OCI-LY7 (cell line): ENCODE measurements around the gene AAMDC. TPM values are rescaled to one million over a fixed set of nuclear protein-coding genes. Genes with fewer than 3 reads are reported as not detected.
A peak's percentile ranks its signal among the peaks of the same experiment; 100 is the strongest.

Source experiments
- Bru-seq: library from RNA; stranded (reverse); fragments of 400-500 nt; gene quantifications from one replicate; lab custom pipeline; 2021; lab: Mats Ljungman, UMichigan
- BruChase-seq, 2 experiments: library from RNA; stranded (reverse); fragments of 400-500 nt; gene quantifications; one replicate each; lab custom pipeline; 2021; lab: Mats Ljungman, UMichigan
- BruUV-seq: library from RNA; stranded (reverse); fragments of 400-500 nt; replicated peaks from 2 replicates; lab custom pipeline; 2021; lab: Mats Ljungman, UMichigan
- CTCF ChIA-PET: fragments of 300-600 bp; sonication (Branson Sonifier 250); formaldehyde crosslinking; loops from one replicate; lab custom pipeline; 2022; ENCODE audit warnings: antibody characterized with exemption; ENCODE audit not compliant: unreplicated experiment; lab: Charles Lee
- POLR2A ChIA-PET: fragments of 300-600 bp; sonication (Branson Sonifier 250); formaldehyde crosslinking; loops from one replicate; lab custom pipeline; 2022; ENCODE audit warnings: antibody characterized with exemption; lab: Charles Lee
- DNase-seq: peaks from one replicate; pipeline ENCODE4 v3.0.0-alpha.2; 2015; ENCODE audit warnings: low spot score
- H2AFZ ChIP-seq: fragments of 200-600 bp; sonication (generic), shearing (Covaris generic); 2 replicates; pipeline ENCODE4 v1.6.1; 2014; ENCODE audit warnings: mild to moderate bottlenecking, antibody characterized with exemption, low read length, moderate library complexity
- H3K27ac ChIP-seq: fragments of 200-600 bp; sonication (generic); 2 replicates; pipeline ENCODE4 v1.5.1; 2014; ENCODE audit warnings: mixed run types, low read depth, mild to moderate bottlenecking, moderate library complexity, low read length, inconsistent platforms; ENCODE audit not compliant: poor library complexity, severe bottlenecking
- H3K36me3 ChIP-seq: fragments of 200-600 bp; sonication (generic); 2 replicates; pipeline ENCODE4 v1.6.1; 2014; ENCODE audit warnings: mild to moderate bottlenecking, antibody characterized with exemption, low read length, moderate library complexity, mixed read lengths; ENCODE audit not compliant: insufficient read depth
- H3K4me1 ChIP-seq: fragments of 200-600 bp; sonication (generic); 2 replicates; pipeline ENCODE4 v1.5.1; 2014; ENCODE audit warnings: mild to moderate bottlenecking, low read length; ENCODE audit not compliant: insufficient read depth, poor library complexity, severe bottlenecking
- H3K4me2 ChIP-seq: fragments of 200-600 bp; sonication (generic); 2 replicates; pipeline ENCODE4 v1.6.1; 2014; ENCODE audit warnings: mild to moderate bottlenecking, low read length
- H3K4me3 ChIP-seq: fragments of 200-600 bp; sonication (generic); 2 replicates; pipeline ENCODE4 v1.5.1; 2014; ENCODE audit warnings: mild to moderate bottlenecking, low read depth, low read length; ENCODE audit not compliant: poor library complexity, severe bottlenecking
- H3K79me2 ChIP-seq: fragments of 200-600 bp; sonication (generic); 2 replicates; pipeline ENCODE4 v1.6.1; 2016; ENCODE audit warnings: low read depth, mild to moderate bottlenecking, low read length, moderate library complexity, mixed read lengths; ENCODE audit not compliant: insufficient read depth
- H3K9me2 ChIP-seq: fragments of 200-600 bp; sonication (generic); 2 replicates; pipeline ENCODE4 v1.6.1; 2016; ENCODE audit warnings: mild to moderate bottlenecking, low read length, mixed read lengths; ENCODE audit not compliant: insufficient read depth
- H3K9me3 ChIP-seq: fragments of 200-600 bp; sonication (generic); 2 replicates; pipeline ENCODE4 v1.6.1; 2014; ENCODE audit warnings: mild to moderate bottlenecking, mixed run types, low read length, mixed read lengths
- H4K20me1 ChIP-seq: fragments of 200-600 bp; sonication (generic); 2 replicates; pipeline ENCODE4 v1.6.1; 2014; ENCODE audit warnings: mild to moderate bottlenecking, antibody characterized with exemption, low read length, moderate library complexity, mixed read lengths; ENCODE audit not compliant: insufficient read depth
- EZH2phosphoT487 ChIP-seq: fragments of 200-600 bp; sonication (generic); IDR thresholded peaks from 2 replicates; pipeline ENCODE4 v1.6.1; 2018; ENCODE audit warnings: low read depth, borderline replicate concordance, mild to moderate bottlenecking, mixed run types, antibody characterized with exemption, low read length, moderate library complexity, mixed read lengths
- intact Hi-C: fragments of 100-400 bp; cut with micrococcal nuclease; formaldehyde crosslinking; loops from one replicate; pipeline ENCODE4 v1.10.0; 2022; ENCODE audit not compliant: unreplicated experiment
- long read RNA-seq: library from polyadenylated mRNA; stranded (forward); transcript quantifications from one replicate; pipeline ENCODE4 v2.0.0, GENCODE V29; 2022
- total RNA-seq, 2 experiments: library from RNA; depleted of rRNA in 1 of 2; stranded (reverse); fragments of >200 nt in 1 of 2; shearing (Covaris generic) in 1 of 2; gene quantifications; 2 replicates each; pipeline ENCODE4 v1.2.3, GENCODE V29; 2014 to 2022
- TF ChIP-seq, protein P1 (sequence below): fragments of 200-600 bp; sonication (generic); conservative IDR thresholded peaks from 2 replicates; pipeline ENCODE4 v1.5.1; 2014; ENCODE audit warnings: mild to moderate bottlenecking, antibody characterized with exemption, low read length, moderate library complexity, mixed read lengths

The AAMDC gene
- total RNA-seq (2014; rRNA removed; shearing (Covaris generic)) (11.0 and 16.2 TPM in 2 replicates), total RNA-seq (2022) (13.3 and 17.1 TPM in 2 replicates), Bru-seq, nascent RNA (percentile 43 among the genes with signal in this experiment), BruChase-seq, experiment 1, labeled RNA remaining after a 6-hour chase (percentile 45 among the genes with signal in this experiment), BruChase-seq, experiment 2, labeled RNA remaining after a 2-hour chase (percentile 44 among the genes with signal in this experiment)
- long read RNA-seq, transcript AAMDC-206 (5 exons, 579 nt), result minor isoform, 7 of 32 reads
- long read RNA-seq, transcript AAMDC-202 (4 exons, 531 nt), result major isoform, 12 of 32 reads
- long read RNA-seq, partial matches to known transcripts, result 0 of 32 reads
- long read RNA-seq, other reads (novel, unspliced or antisense), result 13 of 32 reads

DNA sequence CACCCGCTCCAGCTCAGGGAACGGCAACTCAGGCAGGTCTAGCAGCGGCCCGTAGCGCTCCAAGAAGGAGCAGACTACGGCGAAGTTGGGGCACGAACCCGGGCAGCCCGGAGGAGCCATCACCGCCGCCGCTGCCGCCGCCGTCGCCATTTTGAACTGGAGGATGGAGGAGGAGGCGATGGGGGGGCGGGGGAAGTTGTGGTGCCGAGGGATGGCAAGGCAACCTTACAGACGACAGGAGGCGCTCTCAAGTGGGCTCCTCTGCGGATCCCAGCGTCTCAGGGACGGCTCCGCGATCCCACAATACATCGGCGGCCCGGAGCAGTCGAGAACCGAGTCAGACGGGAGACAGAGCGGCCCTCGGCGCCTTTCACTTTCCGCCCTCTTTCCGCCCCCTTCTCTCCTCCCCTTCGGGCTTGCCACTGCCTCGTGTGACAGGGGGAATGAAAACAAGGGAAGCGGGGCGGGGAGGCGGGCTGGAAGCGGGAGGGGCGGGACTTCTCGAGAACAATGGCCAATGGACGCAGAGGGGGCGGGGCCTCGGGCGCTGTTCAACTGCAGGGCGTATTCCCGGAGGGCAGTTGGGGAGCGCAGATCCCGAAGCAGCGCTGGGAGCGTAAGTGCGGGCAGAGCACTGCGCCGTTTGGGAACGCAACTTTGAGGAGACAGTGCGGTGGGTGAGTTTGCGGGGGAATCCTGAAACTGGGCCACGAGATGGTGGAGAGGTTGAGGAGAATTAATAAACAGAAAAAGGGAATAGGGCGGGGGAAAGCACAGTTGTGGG, at the start of gene AAMDC, which contains the start of gene RSF1:
Gene AAMDC (plus strand): TSS at position 580 of the 784 bp plus-strand sequence. CDS start 21,353 bp downstream, outside the sequence.
Gene RSF1 (minus strand): TSS at position 158 of the 784 bp plus-strand sequence. CDS start 8 bp downstream, at position 150.
- H3K4me3 ChIP-seq, result peak within 1 kb of the TSS; percentile 97
- peaks cover 6% of the 10 kb centered on the region; the same call in 1 of the 2 replicates for H3K9me3 ChIP-seq
- DNase-seq, result peak; percentile 96
- H3K27ac ChIP-seq, result peak within 1 kb of the TSS; percentile 85
- H3K4me1 ChIP-seq, result peaks cover 13% of the 10 kb centered on the region
- intact Hi-C loops, result loop anchor here (1.0 to 2.0 kb wide), 3 partner anchors 44 to 184 kb away; partner anchors contain the start of genes CLNS1A and INTS4
- POLR2A ChIA-PET, result interaction anchor here (0.9 to 2.3 kb wide), 2 partner anchors 174 to 179 kb away, joined by 3 to 11 read pairs; partner anchors contain the start of gene INTS4
- H3K4me2 ChIP-seq, result peak within 1 kb of the TSS; percentile 88
- peaks cover 16% of the 10 kb centered on the region; the same call in 1 of the 2 replicates for H4K20me1 ChIP-seq
- H2AFZ ChIP-seq, result peak within 1 kb of the TSS; percentile 87
- H3K9me2 ChIP-seq, result no peaks in the 10 kb centered on the region
- peaks cover 46% of the 10 kb centered on the region for H3K79me2 ChIP-seq
- peaks cover 26% of the 10 kb centered on the region for H3K36me3 ChIP-seq
- TF ChIP-seq, protein P1, sequence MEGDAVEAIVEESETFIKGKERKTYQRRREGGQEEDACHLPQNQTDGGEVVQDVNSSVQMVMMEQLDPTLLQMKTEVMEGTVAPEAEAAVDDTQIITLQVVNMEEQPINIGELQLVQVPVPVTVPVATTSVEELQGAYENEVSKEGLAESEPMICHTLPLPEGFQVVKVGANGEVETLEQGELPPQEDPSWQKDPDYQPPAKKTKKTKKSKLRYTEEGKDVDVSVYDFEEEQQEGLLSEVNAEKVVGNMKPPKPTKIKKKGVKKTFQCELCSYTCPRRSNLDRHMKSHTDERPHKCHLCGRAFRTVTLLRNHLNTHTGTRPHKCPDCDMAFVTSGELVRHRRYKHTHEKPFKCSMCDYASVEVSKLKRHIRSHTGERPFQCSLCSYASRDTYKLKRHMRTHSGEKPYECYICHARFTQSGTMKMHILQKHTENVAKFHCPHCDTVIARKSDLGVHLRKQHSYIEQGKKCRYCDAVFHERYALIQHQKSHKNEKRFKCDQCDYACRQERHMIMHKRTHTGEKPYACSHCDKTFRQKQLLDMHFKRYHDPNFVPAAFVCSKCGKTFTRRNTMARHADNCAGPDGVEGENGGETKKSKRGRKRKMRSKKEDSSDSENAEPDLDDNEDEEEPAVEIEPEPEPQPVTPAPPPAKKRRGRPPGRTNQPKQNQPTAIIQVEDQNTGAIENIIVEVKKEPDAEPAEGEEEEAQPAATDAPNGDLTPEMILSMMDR, result peak; percentile 73
- TF ChIP-seq EZH2phosphoT487, result no peak
- no TSS peak for BruUV-seq
- CTCF ChIA-PET, result interaction anchor here (0.8 to 1.1 kb wide), 2 partner anchors 174 to 179 kb away, joined by 3 read pairs; no protein-coding TSS in a partner anchor

DNA sequence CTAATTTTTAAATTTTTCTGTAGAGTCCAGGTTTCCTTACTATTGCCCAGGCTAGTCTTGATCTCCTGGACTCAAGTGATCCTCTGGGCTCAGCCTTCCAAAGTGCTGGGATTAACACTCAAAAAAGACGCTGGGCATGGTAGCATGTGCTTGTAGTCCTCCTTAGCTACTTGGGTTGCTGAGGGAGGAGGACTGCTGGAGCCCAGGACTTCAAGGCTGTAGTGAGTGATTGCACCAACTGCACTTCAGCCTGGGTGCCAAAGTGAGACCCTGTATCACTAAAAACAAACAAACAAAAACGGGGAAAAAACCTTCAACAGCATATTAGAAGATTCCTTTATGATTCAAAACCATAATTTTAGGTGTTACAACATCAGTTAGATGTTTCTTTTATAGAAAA, 45.0 kb upstream of the AAMDC start:
- no peak overlapping the region for H3K4me2 ChIP-seq
- no peaks in the 10 kb centered on the region for H3K9me2 ChIP-seq
- TF ChIP-seq, protein P1, result no peak
- no peak for TF ChIP-seq EZH2phosphoT487
- intact Hi-C loops, result loop anchor here (2.0 to 5.0 kb wide), 3 partner anchors 45 to 271 kb away; partner anchors contain the start of genes AAMDC and RSF1
- H3K36me3 ChIP-seq, result peaks cover 3% of the 10 kb centered on the region; the same call in 1 of the 2 replicates
- H2AFZ ChIP-seq, result no peak overlapping the region
- H4K20me1 ChIP-seq, result 0 out of 2 replicates have a peak, but pooled peaks cover 9% of the 10 kb centered on the region
- ChIA-PET CTCF (no interaction called here), POLR2A (no interaction called here)
- H3K27ac ChIP-seq, result no peak overlapping the region
- BruUV-seq, result no TSS peak
- H3K79me2 ChIP-seq, result peaks cover 62% of the 10 kb centered on the region; the same call in 1 of the 2 replicates
- no peak for DNase-seq
- H3K4me3 ChIP-seq, result no peak overlapping the region
- no peaks in the 10 kb centered on the region for H3K4me1 ChIP-seq
- no peaks in the 10 kb centered on the region for H3K9me3 ChIP-seq
